Astrocyte of the cerebellum (primary cell): Measurements from ENCODE around the gene UQCC2.

Experiments used
- DNase-seq: peaks from one replicate; pipeline ENCODE4 v3.0.0-alpha.2; 2011; ENCODE audit warnings: low read depth
- H3K4me3 ChIP-seq: 2 replicates; pipeline ENCODE4 v1.5.1; 2011; ENCODE audit warnings: mild to moderate bottlenecking, low read depth, low read length, moderate library complexity
- CTCF ChIP-seq: IDR thresholded peaks from 2 replicates; pipeline ENCODE4 v1.5.1; 2012; ENCODE audit warnings: low read length, low read depth, moderate library complexity, mild to moderate bottlenecking; ENCODE audit errors: missing control alignments
- in situ Hi-C: cut with HindIII; loops from 2 replicates; pipeline ENCODE4 v1.10.0; 2017; ENCODE audit warnings: low sequenced_read_pairs

Gene UQCC2

GRCh38 chr6:33679761-33680160 is 31.7 kb downstream of the UQCC2 start:
- in situ Hi-C loops = no loop called here
- H3K4me3 ChIP-seq = no peak overlapping the region
- no peak for TF ChIP-seq CTCF
- DNase-seq = no peak

GRCh38 chr6:33678932-33679490 is 32.5 kb downstream of the UQCC2 start:
- in situ Hi-C loops = no loop called here
- no peak overlapping the region for H3K4me3 ChIP-seq
- DNase-seq = no peak
- TF ChIP-seq CTCF = no peak

- TF ChIP-seq CTCF = no peak
- no peak overlapping the region for H3K4me3 ChIP-seq
- DNase-seq = no peak
- in situ Hi-C loops = no loop called here
These were observed 33.1 kb downstream of the UQCC2 start for GRCh38 chr6:33678233-33678931.

GRCh38 chr6:33677689-33678088 is 33.8 kb downstream of the UQCC2 start:
- no peak for TF ChIP-seq CTCF
- no peak overlapping the region for H3K4me3 ChIP-seq
- in situ Hi-C loops = no loop called here
- DNase-seq = no peak

- DNase-seq = peak; percentile 6
- H3K4me3 ChIP-seq = no peak overlapping the region
- in situ Hi-C loops = no loop called here
- no peak for TF ChIP-seq CTCF
These were observed 34.3 kb downstream of the UQCC2 start for GRCh38 chr6:33677143-33677660.

- DNase-seq = no peak
- no peak overlapping the region for H3K4me3 ChIP-seq
- no peak for TF ChIP-seq CTCF
- in situ Hi-C loops = no loop called here
These were observed 34.9 kb downstream of the UQCC2 start for GRCh38 chr6:33676416-33677142.
